Smooth muscle cell (in vitro differentiated cells): ENCODE data around the gene AIG1. TPM values are rescaled to one million over a fixed set of nuclear protein-coding genes. Genes with fewer than 3 reads are reported as not detected.

Source experiments
- DNase-seq: peaks from one replicate; lab custom pipeline; 2025; ENCODE audit not compliant: unreplicated experiment; lab: John Stamatoyannopoulos, UW
- H2AFZ ChIP-seq: fragments of 200-600 bp; sonication (generic); 2 replicates; pipeline ENCODE4 v1.6.0; 2016; ENCODE audit warnings: antibody characterized with exemption, low read depth, mild to moderate bottlenecking
- H3F3A ChIP-seq: fragments of 200-600 bp; sonication (generic); 2 replicates; pipeline ENCODE4 v1.6.0; 2017; ENCODE audit warnings: antibody characterized with exemption, low read depth
- H3K27ac ChIP-seq: fragments of 200-600 bp; sonication (generic); 2 replicates; pipeline ENCODE4 v1.5.1; 2016; ENCODE audit warnings: low read depth, mild to moderate bottlenecking
- H3K27me3 ChIP-seq: fragments of 200-600 bp; sonication (generic); 2 replicates; pipeline ENCODE4 v1.6.1; 2016; ENCODE audit warnings: low read depth, mild to moderate bottlenecking
- H3K36me3 ChIP-seq: fragments of 200-600 bp; sonication (generic); 2 replicates; pipeline ENCODE4 v1.5.1; 2016; ENCODE audit warnings: low read depth
- H3K4me1 ChIP-seq: fragments of 200-600 bp; sonication (generic); 2 replicates; pipeline ENCODE4 v1.5.1; 2016; ENCODE audit warnings: low read depth
- H3K4me2 ChIP-seq: fragments of 200-600 bp; sonication (generic); 2 replicates; pipeline ENCODE4 v1.6.0; 2016; ENCODE audit warnings: mild to moderate bottlenecking
- H3K4me3 ChIP-seq: fragments of 200-600 bp; sonication (generic); 2 replicates; pipeline ENCODE4 v1.5.1; 2016; ENCODE audit warnings: mild to moderate bottlenecking
- H3K79me2 ChIP-seq: fragments of 200-600 bp; sonication (generic); 2 replicates; pipeline ENCODE4 v1.6.0; 2016; ENCODE audit warnings: low read depth, mild to moderate bottlenecking
- H3K9ac ChIP-seq: fragments of 200-600 bp; sonication (generic); 2 replicates; pipeline ENCODE4 v1.6.0; 2016; ENCODE audit warnings: low read depth
- H3K9me3 ChIP-seq: fragments of 200-600 bp; sonication (generic); replicated peaks from 2 replicates; pipeline ENCODE4 v1.5.1; 2016; ENCODE audit warnings: low read depth
- H4K20me1 ChIP-seq: fragments of 200-600 bp; sonication (generic); 2 replicates; pipeline ENCODE4 v1.6.0; 2016; ENCODE audit warnings: low read depth
- WGBS: methylation state at CpG from one replicate; pipeline ENCODE4 v1.1.7; 2016; ENCODE audit warnings: low lambda C conversion rate; 5-methylcytosine and 5-hydroxymethylcytosine counted together
- polyA plus RNA-seq: library from polyadenylated mRNA; unstranded; fragments of >200 nt; fragmentation: Nextera tagmentation; extraction: Ambion mirVana; gene quantifications from 2 replicates; pipeline ENCODE4 v1.2.1, GENCODE V29; 2016
- total RNA-seq: library from RNA; depleted of rRNA; stranded (reverse); fragments of >200 nt; gene quantifications from 2 replicates; pipeline ENCODE4 v1.2.3, GENCODE V29; 2014
- TF ChIP-seq, protein P1 (sequence below): fragments of 200-600 bp; sonication (generic); IDR thresholded peaks from 2 replicates; pipeline ENCODE4 v1.5.1; 2017; ENCODE audit warnings: borderline replicate concordance, mild to moderate bottlenecking, antibody characterized with exemption; ENCODE audit not compliant: insufficient read depth, poor library complexity, severe bottlenecking

Gene AIG1
- total and polyA plus RNA-seq, 2 experiments from 2014 or later: 9.1 to 25.9 TPM

DNA sequence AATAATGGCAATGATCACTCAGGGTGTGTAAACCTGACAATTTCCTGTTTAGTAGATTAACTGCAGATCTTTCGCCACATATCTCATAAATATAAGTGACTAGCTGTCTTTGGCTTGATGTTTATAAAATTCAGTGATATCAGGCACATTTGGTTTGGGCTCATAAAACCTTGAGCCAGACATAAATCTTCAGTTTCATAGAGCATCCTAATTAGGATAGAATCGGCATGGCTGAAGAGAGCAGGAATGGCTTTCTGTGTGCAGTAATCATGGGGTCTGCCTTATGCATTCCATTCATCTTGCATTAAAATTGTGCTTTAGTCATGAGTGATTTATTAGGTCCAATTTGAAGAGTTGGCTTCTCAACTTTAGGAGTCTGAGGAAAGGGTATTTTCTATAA is 27.2 kb downstream of the AIG1 start:
- no peaks in the 10 kb centered on the region for H3F3A ChIP-seq
- H4K20me1 ChIP-seq: no peaks in the 10 kb centered on the region
- no peaks in the 10 kb centered on the region for H3K36me3 ChIP-seq
- no peaks in the 10 kb centered on the region for H3K4me1 ChIP-seq
- no peak overlapping the region for H3K4me2 ChIP-seq
- no peak overlapping the region for H2AFZ ChIP-seq
- DNase-seq: no peak
- no peak overlapping the region for H3K4me3 ChIP-seq
- H3K79me2 ChIP-seq: no peaks in the 10 kb centered on the region
- no peak overlapping the region for H3K9ac ChIP-seq
- 71% methylated on average over 2 of the region's 2 CpGs for WGBS
- TF ChIP-seq, protein P1, sequence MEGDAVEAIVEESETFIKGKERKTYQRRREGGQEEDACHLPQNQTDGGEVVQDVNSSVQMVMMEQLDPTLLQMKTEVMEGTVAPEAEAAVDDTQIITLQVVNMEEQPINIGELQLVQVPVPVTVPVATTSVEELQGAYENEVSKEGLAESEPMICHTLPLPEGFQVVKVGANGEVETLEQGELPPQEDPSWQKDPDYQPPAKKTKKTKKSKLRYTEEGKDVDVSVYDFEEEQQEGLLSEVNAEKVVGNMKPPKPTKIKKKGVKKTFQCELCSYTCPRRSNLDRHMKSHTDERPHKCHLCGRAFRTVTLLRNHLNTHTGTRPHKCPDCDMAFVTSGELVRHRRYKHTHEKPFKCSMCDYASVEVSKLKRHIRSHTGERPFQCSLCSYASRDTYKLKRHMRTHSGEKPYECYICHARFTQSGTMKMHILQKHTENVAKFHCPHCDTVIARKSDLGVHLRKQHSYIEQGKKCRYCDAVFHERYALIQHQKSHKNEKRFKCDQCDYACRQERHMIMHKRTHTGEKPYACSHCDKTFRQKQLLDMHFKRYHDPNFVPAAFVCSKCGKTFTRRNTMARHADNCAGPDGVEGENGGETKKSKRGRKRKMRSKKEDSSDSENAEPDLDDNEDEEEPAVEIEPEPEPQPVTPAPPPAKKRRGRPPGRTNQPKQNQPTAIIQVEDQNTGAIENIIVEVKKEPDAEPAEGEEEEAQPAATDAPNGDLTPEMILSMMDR: no peak
- no peaks in the 10 kb centered on the region for H3K9me3 ChIP-seq
- no peaks in the 10 kb centered on the region for H3K27me3 ChIP-seq
- no peak overlapping the region for H3K27ac ChIP-seq

DNA sequence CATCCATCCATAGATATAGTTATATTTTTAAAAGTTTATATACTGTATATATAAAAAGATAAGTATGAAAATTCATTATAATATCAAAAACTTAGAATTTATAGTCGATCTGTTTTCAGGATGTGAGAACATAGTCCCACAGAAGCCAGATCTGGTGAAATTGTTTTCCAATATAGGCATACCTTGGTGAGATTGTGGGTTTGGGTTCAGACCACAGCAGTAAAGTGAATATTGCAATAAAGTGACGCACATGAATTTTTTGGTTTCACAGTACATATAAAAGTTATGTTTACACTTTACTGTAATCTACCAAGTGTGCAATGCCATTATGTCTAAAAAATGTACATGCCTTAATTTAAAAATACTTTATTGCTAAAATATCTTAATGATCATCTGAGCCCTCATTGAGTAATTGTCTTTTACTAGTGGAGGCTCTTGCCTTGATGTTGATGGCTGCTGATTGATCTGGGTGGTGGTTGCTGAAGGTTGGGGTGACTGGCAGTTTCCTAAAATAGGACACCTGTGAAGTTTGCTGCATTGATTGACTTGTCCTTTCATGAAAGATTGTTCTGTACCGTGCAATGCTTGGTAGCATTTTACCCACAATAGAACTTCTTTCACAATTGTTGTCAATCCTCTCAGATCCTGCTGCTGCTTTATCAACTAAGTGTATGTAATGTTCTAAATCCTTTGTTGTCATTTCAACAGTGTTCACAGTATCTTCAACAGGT is 29.8 kb downstream of the AIG1 start:
- no peaks in the 10 kb centered on the region for H3K4me1 ChIP-seq

DNA sequence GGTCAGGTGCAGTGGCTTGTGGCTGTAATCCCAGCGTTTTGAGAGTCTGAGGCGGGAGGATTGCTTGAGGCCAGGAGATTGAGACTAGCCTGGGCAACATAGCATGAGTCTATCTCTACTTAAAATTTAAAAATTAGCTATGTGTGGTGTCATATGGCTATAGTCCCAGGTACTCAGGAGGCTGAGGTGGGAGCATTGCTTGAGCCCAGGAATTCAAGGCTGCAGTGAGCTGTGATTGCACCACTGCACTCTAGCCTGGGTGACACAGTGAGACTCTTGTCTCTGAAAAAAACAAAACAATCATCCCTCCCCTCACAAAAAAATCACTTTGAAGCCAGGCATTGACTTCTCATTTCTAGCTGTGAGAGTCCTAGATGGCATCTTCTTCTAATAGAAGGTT is 32.1 kb downstream of the AIG1 start:
- no peak for DNase-seq
- 83% methylated on average over 2 of the region's 2 CpGs for WGBS

More for the DNA sequence above, 29.8 kb downstream of the AIG1 start:
- no peak overlapping the region for H3K4me2 ChIP-seq
- H3F3A ChIP-seq: no peaks in the 10 kb centered on the region
- no peak overlapping the region for H3K4me3 ChIP-seq
- no peak overlapping the region for H2AFZ ChIP-seq
- H3K9me3 ChIP-seq: no peaks in the 10 kb centered on the region
- TF ChIP-seq, protein P1: no peak
- no peaks in the 10 kb centered on the region for H3K27me3 ChIP-seq
- no peak for DNase-seq
- no peaks in the 10 kb centered on the region for H3K36me3 ChIP-seq
- no peak overlapping the region for H3K9ac ChIP-seq
- H4K20me1 ChIP-seq: no peaks in the 10 kb centered on the region
- H3K27ac ChIP-seq: no peak overlapping the region
- H3K79me2 ChIP-seq: no peaks in the 10 kb centered on the region
- WGBS: 93% methylated on average over 3 of the region's 3 CpGs

More for the DNA sequence above, 32.1 kb downstream of the AIG1 start:
- Histone ChIP-seq H3K79me2 (no peaks in the 10 kb centered on the region), H3K4me2 (no peak overlapping the region), H3K36me3 (no peaks in the 10 kb centered on the region), H3K27me3 (no peaks in the 10 kb centered on the region), H2AFZ (no peak overlapping the region), H4K20me1 (no peaks in the 10 kb centered on the region), H3K9me3 (no peaks in the 10 kb centered on the region), H3K9ac (no peak overlapping the region), H3K4me1 (no peaks in the 10 kb centered on the region), H3K4me3 (no peak overlapping the region), H3K27ac (no peak overlapping the region), H3F3A (no peaks in the 10 kb centered on the region)
- TF ChIP-seq, protein P1: no peak
